NCI-H128 (cell line): ENCODE measurements around the gene MRM1.
"Not testable (repeated sequence)": the region's sequence is repeated elsewhere in the genome, so short reads cannot be mapped to it uniquely, and the experiment has no call there.

ENCODE experiments used
- DNase-seq: peaks from one replicate; lab custom pipeline; 2025; ENCODE audit not compliant: unreplicated experiment; lab: John Stamatoyannopoulos, UW

MRM1 gene

GRCh38 chr17:36600465-36600864 lies 918 bp upstream of the MRM1 start:
- no peak for DNase-seq

- no peak for DNase-seq
Observed at GRCh38 chr17:36600936-36601302, 464 bp upstream of the MRM1 start.

DNA sequence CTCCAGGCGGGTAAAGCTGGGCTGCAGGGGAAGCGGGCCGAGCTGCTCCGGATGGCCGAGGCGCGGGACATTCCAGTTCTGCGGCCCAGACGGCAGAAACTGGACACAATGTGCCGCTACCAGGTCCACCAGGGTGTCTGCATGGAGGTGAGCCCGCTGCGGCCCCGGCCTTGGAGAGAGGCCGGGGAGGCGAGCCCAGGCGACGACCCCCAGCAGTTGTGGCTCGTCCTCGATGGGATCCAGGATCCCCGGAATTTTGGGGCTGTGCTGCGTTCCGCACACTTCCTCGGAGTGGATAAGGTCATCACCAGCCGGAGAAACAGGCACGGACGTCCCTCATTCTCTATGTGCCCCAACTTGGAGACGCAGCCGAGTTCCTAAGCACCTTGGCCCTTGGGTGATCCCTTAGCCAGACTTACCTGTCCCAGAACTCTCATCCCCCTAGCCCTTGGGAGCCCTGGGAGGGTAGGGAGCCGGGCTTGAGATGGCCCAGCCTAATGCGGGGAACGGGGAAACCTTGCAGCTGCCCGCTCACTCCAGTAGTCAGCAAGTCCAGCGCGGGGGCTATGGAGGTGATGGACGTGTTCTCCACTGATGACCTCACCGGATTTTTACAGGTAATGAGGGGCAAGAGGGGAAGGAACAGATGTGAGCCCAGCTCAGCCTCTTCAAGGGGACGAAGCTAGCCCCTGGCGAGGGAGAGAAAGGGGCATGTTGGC lies 806 bp downstream of the MRM1 start:
- no peak for DNase-seq

DNA sequence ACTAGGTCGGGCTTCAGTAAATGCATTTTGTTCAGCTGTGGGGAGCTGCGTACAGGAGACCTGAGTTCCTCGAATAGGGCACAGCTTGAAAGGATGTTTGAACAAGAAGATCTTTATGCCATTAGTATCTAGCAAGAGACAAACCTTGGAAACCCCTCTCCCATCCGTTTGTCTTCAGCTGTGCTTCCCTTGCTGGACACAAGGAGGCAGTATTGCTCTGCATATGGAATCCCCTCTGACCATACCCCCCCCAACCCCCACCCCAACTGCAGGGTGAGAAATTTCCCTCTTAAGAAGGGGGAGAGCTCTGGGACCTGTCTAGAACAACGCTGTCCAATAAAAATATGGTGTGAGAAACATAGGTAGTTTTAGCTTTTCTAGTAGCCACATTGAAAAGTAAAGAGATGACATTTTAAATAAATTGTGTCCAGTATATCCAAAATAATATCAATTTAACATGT lies 1.6 kb downstream of the MRM1 start:
- peak; percentile 29 for DNase-seq

- DNase-seq: not testable (repeated sequence)
Observed at GRCh38 chr17:36605028-36605427, 3.6 kb downstream of the MRM1 start.

DNA sequence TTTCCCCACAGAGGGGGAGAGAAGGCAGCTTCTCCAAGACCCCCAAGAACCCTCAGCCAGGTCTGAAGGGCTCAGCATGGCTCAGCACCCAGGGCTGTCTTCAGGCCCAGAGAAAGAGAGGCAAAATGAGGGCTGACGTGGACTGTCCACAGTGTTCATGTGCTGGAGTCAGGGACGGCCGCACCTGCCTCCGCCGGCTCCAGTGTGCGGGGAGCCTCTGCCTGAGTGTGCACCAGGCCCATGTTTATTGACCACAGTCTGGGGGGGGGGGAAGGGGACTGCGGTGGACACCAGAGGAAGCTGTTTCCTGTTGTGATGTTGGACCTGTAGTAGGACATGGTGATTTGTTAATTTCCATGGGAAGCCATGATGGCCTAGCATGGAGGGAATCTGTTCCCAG lies 6.9 kb downstream of the MRM1 start:
- DNase-seq: no peak

DNA sequence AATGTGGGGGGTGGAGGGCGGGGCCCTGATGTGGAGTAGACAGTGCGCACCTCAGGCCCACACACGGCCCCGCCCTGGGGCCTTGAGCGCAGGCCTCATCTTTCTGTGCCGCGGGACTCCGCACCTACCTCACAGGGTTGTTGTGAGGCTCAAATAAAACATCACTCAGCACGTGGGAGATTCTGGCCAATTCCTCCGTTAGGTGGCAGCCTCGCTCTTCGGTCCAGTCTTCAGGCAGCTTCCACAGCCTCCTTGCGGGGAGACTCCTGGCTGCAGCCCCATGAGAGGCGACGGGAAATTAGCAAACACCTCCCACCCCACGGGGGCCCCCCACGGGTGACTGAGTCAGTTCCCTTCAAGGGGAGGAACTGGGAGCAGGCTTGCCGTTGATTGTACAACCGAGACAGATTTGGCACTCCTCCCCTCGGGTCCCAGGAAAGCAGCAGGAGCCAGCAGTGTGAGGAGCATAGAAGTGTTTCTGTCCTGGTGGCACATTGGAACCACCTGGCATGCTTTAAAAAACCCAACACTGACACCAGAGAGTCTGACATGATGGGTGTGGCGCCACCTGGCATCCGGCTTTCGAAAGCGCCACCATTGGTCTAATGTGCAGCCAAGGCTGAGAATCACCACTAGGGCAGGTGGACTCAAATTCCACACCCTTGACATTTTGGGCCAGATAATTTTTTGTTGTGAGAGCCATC lies 7.6 kb downstream of the MRM1 start:
- peak; percentile 47 for DNase-seq

DNA sequence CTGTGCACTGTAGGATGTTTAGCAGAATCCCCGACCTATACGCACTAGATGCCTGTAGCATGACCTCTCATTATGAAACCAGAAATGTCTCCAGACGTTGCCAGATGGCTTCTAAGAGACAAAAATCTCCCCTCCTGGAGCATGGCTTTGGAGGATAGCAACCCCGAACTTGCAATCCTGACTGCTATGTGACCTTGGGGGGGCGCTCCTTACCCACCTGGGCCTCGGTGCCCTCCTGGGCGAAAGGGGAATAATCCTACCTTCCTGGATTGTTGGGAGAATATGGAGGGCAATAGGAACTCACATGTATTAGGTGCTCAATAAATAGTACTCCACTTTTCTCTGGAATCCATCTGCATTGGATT lies 8.1 kb downstream of the MRM1 start:
- no peak for DNase-seq

DNA sequence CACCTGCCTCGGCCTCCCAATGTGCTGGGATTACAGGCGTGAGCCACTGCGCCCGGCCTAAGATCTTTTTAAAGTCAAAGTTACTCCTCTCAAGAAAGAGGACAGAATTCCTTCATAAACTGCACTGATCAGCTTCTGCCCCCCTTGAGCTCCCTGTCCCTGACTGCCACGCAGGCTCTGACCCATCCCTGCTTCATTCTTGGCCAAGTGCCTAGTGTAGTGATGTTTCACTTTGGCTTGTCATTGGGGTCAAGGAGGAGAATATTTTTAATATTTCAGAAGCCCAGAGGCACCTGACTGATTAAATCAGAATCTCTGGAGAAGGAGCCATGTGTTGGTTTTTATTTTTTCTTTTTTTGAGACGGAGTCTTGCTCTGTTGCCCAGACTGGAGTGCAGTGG lies 9.1 kb downstream of the MRM1 start:
- DNase-seq: no peak

DNA sequence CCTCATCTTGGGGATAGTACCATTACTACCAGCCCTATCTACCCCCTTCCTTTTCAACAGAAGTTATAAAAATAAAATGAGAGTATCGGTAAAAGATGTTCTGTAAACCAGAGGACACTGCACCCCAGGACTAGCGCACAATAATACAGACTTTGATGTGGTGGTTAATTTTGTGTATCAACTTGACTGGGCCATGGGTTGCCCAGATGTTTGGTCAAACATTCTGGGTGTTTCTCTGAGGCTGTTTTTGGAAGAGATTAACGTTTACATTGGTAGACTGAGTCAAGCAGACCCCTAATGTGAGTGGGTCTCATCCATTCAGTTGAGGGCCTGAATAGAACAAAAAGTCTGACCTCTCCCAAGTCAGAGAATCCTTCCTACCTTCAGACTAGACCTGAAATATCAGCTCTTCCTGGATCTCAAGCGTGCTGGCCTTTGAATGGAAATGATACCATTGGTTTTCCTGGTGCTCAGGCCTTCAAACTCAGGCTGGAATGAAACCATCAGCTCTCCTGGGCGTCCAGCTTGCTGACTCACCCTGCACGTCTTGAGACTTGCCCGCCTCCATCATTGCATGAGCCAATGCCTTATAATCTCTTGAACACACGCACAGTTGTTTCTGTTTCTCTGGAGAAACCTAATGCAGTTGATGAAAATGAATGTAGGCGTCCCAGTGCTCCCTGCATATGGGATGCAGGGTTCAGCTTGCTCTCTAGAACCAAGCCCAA lies 10.1 kb downstream of the MRM1 start:
- no peak for DNase-seq

- no peak for DNase-seq
Observed at GRCh38 chr17:36612323-36612722, 10.9 kb downstream of the MRM1 start.

DNA sequence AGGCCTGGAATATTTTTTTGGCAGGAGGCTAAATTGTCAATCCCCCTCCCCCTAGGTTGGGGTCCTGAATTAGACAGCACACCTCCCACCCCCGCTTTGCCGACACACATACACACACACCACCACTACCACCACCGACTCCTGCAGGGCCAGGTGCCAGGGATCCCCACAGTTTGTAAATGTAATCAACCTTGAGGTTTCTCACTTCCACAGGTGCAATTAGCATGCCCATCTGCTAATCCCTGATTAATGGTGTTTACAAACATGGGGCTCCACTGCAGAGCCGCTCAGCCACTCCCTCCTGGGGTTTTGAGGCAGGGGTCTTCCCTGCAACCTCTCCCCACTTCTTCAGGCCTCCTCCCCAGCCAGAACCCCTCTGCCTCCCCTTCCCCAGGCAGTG lies 11.8 kb downstream of the MRM1 start:
- no peak for DNase-seq

DNA sequence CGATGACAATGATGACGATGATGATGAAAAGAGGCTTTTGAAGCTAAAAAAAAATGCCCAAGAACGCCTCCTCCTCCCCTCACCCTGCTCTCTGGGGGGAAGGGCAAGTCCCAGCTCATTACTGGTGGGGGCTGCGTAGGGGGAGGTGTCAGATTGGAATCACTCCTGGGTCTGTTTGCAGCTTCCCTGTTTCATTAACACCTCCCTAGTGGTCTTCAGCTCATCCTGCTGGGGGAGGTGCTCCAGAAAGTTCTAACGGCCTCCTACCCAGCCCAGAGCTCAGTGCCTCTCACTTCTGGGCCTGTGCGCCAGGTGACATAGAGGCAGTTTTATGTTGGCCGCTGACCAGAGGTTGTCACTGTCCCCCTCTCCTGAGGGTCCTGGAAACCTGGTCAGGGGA lies 12.7 kb downstream of the MRM1 start:
- DNase-seq: no peak

GRCh38 chr17:36614933-36615332 lies 13.6 kb downstream of the MRM1 start:
- no peak for DNase-seq

DNA sequence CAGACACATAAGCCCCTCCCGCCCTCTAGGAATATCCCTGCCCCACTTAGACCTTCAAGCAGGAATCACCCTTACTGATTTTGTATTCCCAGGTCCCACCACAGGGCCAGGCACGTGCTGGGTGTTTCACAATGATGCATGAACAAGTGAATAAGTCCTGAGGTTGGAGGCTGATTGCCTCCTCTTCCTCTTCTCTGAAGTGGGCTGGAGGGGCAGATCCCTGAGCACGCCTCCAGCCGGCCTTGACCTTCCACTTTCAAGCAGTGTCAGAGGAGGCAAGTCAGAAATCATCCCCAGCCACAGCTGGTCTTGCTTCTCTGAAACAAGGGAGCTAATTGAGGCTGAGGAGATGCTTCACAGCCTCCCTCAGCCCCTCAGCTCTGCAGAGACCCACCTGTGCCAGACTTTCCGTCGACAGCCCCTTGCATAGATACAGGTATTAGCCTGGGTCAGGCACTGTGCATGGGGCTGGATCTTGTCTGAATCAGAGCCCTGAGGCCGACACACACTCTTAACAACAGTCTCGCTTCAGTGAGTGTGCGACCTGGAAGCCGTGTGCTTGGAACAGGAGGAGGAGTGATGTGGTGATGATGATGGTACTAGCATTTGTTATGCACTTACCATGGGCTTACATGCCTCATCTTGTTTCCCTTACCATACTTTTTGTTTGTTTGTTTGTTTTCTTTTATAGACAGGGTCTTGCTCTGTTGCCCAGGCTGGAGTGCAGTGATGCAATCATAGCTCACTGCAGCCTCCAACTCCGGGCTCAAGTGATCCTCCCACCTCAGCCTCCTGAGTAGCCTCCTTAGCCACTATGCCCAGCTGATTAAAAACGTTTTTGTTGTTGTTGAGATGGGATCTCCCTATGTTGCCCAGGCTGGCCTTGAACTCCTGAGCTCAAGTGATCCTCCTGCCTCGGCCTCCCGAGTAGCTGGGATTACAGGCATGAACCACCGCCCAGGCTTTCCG lies 15.0 kb downstream of the MRM1 start:
- no peak for DNase-seq

- DNase-seq: no peak
Observed at GRCh38 chr17:36617773-36618172, 16.4 kb downstream of the MRM1 start.

DNA sequence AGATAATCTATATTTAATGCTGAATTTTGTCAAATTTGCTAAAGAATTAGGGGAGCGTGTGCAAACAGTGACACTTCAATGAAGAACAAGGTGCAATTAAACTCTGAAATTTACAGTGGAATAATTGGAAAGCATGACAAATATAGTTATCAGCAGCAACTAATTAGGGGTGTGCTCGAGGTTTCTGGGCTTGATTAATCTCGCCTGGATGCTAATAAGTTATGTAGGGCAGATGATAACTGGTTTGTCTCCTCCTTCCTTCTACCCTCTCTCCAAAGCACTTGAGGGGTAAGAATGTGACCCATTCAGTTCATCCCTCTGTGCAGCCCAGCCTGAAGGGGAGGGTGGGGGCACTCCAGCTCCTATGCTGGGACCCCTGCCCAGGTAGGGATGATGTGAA lies 21.9 kb downstream of the MRM1 start:
- DNase-seq: no peak

- DNase-seq: no peak
Observed at GRCh38 chr17:36625188-36625587, 23.8 kb downstream of the MRM1 start.

DNA sequence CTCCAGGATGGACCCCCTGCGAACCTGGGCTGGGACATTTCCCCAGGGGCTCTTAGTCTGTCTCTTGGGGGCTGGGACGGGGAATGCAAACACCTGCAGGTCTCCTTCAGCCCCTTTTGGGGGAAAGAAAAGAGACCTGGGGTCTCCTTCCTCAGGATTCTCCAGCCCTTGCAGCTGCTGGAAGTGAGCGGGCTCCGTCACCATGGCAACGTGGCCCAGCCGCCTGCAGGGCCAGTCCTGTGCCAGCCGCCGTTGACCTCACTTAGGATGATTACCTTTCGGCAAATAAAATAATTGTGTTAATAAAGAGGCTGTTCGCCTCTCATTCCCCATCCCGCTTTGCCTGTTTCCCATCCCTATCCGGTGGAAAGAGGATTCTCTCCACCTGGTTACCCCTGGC lies 25.7 kb downstream of the MRM1 start:
- no peak for DNase-seq

DNA sequence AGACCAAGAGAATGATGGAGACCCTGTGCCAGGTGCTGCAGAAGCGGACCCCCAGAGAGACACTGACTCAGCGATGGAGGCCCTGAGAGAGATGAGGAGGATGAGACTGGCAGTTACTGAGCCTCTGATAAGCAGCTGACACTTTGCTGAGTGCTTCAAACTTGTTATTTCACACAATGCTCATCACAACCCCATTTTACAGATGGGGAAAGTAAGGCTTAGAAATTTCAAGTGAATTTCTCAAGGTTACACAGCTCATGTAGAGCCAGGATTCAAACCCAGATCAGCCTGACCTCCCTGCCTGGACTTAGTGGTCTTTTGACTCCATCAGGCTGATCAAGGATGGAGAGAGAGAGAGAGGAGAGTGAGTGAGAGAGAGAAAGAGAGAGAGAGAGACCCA lies 27.2 kb downstream of the MRM1 start:
- DNase-seq: no peak

GRCh38 chr17:36629252-36629847 lies 28.0 kb downstream of the MRM1 start:
- peak; percentile 37 for DNase-seq
